ENCODE measurements around the gene TNS1. TPM values are rescaled to one million over a fixed set of nuclear protein-coding genes. Genes with fewer than 3 reads are reported as not detected.
A peak's percentile ranks its signal among the peaks of the same experiment; 100 is the strongest.

TNS1 gene
- total RNA-seq, 1 donor from 2014 or later, result 219 TPM

GRCh38 chr2:217856871-217857270 lies 145.9 kb downstream of the TNS1 start:
- Histone ChIP-seq H3K27me3 (ENCODE audit: insufficient read depth, low read length) (no peaks in the 10 kb centered on the region), H4K20me1 (ENCODE audit: insufficient read depth, low read length) (peaks cover 95% of the 10 kb centered on the region), H3K4me1 (ENCODE audit: insufficient read depth, low read length) (peaks cover 31% of the 10 kb centered on the region), H3K9me3 (ENCODE audit: insufficient read depth, low read depth, low read length) (no peaks in the 10 kb centered on the region), H3K79me2 (ENCODE audit: insufficient read depth, low read length) (peaks cover 34% of the 10 kb centered on the region), H3K27ac (ENCODE audit: low read depth, low read length) (no peak overlapping the region), H3K36me3 (ENCODE audit: insufficient read depth, low read length) (peaks cover 27% of the 10 kb centered on the region), H3K4me2 (ENCODE audit: low read length) (no peak overlapping the region), H3K4me3 (ENCODE audit: insufficient read depth, low read depth, low read length) (no peak overlapping the region), H2AFZ (ENCODE audit: low read depth, low read length) (no peak overlapping the region), H3K9ac (ENCODE audit: low read length) (no peak overlapping the region)
- Mint-ChIP-seq H3K27me3 (ENCODE audit: low read depth, unreplicated experiment) (peaks cover 3% of the 10 kb centered on the region), H3K4me1 (ENCODE audit: low read depth, unreplicated experiment) (peaks cover 52% of the 10 kb centered on the region), H3K9me3 (ENCODE audit: unreplicated experiment) (no peaks in the 10 kb centered on the region), H3K4me3 (ENCODE audit: unreplicated experiment) (no peak overlapping the region), H3K27ac (ENCODE audit: unreplicated experiment) (no peak overlapping the region), H3K36me3 (ENCODE audit: low read depth, unreplicated experiment) (peaks cover 35% of the 10 kb centered on the region)
- FAIRE-seq (no peak), DNase-seq (ENCODE audit: low read depth) (no peak)
- no peak for TF ChIP-seq EZH2 (IDR thresholded peaks at IDR 0.05; ENCODE audit: insufficient read depth, low read length)
- TF ChIP-seq CTCF (IDR thresholded peaks at IDR 0.05; ENCODE audit: insufficient read depth, low read depth, low read length), result no peak

DNA sequence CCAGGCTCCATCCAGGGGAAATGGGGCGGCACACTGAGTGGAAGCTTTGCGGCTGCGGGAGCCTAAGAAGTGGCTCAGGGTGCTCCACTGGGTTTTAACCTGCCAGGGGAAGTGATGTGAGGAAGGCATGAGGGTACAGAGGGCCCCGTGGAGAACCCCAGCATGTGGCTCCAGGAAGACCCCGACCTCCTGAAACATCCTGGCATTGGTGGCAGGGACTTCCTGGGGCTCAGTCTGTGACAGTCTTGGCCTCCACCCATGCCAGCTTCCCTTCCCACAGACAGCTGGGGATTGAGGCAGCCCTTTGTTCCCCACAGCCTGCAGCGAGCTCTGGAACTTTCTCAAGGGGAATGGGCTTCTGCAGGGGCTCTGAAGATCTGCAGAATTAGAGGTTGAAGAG lies 146.6 kb downstream of the TNS1 start:
- no peaks in the 10 kb centered on the region for H3K9me3 Mint-ChIP-seq (ENCODE audit: unreplicated experiment)
- H3K27me3 Mint-ChIP-seq (ENCODE audit: low read depth, unreplicated experiment), result no peaks in the 10 kb centered on the region
- no peak overlapping the region for H3K27ac Mint-ChIP-seq (ENCODE audit: unreplicated experiment)
- Histone ChIP-seq H3K79me2 (ENCODE audit: insufficient read depth, low read length) (peaks cover 32% of the 10 kb centered on the region), H3K4me2 (ENCODE audit: low read length) (no peak overlapping the region), H3K27me3 (ENCODE audit: insufficient read depth, low read length) (no peaks in the 10 kb centered on the region), H3K4me1 (ENCODE audit: insufficient read depth, low read length) (peaks cover 37% of the 10 kb centered on the region), H3K9ac (ENCODE audit: low read length) (no peak overlapping the region), H3K27ac (ENCODE audit: low read depth, low read length) (no peak overlapping the region), H3K4me3 (ENCODE audit: insufficient read depth, low read depth, low read length) (no peak overlapping the region), H3K9me3 (ENCODE audit: insufficient read depth, low read depth, low read length) (no peaks in the 10 kb centered on the region), H3K36me3 (ENCODE audit: insufficient read depth, low read length) (peaks cover 21% of the 10 kb centered on the region), H4K20me1 (ENCODE audit: insufficient read depth, low read length) (peaks cover 93% of the 10 kb centered on the region), H2AFZ (ENCODE audit: low read depth, low read length) (no peak overlapping the region)
- TF ChIP-seq EZH2 (IDR thresholded peaks at IDR 0.05; ENCODE audit: insufficient read depth, low read length), result no peak
- no peak for TF ChIP-seq CTCF (IDR thresholded peaks at IDR 0.05; ENCODE audit: insufficient read depth, low read depth, low read length)
- no peak for DNase-seq (ENCODE audit: low read depth)
- FAIRE-seq, result no peak
- peaks cover 28% of the 10 kb centered on the region for H3K36me3 Mint-ChIP-seq (ENCODE audit: low read depth, unreplicated experiment)
- peaks cover 56% of the 10 kb centered on the region for H3K4me1 Mint-ChIP-seq (ENCODE audit: low read depth, unreplicated experiment)
- H3K4me3 Mint-ChIP-seq (ENCODE audit: unreplicated experiment), result no peak overlapping the region

DNA sequence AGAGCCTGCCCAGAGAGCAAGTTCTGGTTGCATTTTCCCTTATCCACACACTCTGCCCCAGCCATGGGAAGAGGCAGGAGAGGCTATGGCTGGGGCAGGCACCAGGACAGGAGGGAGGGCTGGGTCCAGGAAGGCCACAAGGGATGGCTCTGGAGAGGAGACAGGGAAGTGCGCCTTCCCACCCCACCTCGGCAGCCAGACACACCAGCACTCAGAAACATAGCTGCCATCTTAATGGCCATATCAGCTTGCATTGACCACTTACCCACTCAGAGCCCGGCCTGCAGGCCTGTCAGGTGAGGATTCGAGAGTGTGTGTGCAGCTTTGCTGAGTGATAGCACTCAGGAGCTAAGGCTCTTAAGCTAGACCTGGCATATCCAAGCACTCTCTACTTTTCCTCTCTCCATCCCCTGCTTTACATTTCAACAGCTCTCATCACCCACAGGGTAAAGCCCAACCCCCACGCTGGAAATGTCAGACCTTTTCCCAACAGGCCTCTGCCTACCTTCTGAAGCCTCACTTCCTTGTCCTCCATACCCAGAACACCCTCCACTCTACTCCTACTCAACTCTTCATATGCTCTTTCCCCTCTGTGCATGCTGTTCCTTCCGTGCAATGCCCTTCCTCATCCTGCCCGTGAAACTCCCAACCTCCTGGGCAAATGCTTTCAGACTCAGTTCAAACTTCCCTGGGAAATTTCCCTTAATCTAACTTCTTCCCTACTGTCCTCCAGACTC lies 147.9 kb downstream of the TNS1 start:
- Histone ChIP-seq H3K27ac (ENCODE audit: low read depth, low read length) (no peak overlapping the region), H3K4me1 (ENCODE audit: insufficient read depth, low read length) (peaks cover 50% of the 10 kb centered on the region), H2AFZ (ENCODE audit: low read depth, low read length) (no peak overlapping the region), H3K4me3 (ENCODE audit: insufficient read depth, low read depth, low read length) (no peak overlapping the region), H4K20me1 (ENCODE audit: insufficient read depth, low read length) (peaks cover 94% of the 10 kb centered on the region), H3K9ac (ENCODE audit: low read length) (no peak overlapping the region), H3K4me2 (ENCODE audit: low read length) (no peak overlapping the region), H3K9me3 (ENCODE audit: insufficient read depth, low read depth, low read length) (no peaks in the 10 kb centered on the region), H3K79me2 (ENCODE audit: insufficient read depth, low read length) (peaks cover 40% of the 10 kb centered on the region), H3K36me3 (ENCODE audit: insufficient read depth, low read length) (peaks cover 21% of the 10 kb centered on the region), H3K27me3 (ENCODE audit: insufficient read depth, low read length) (no peaks in the 10 kb centered on the region)
- DNase-seq (ENCODE audit: low read depth) (no peak), FAIRE-seq (no peak)
- Mint-ChIP-seq H3K27ac (ENCODE audit: unreplicated experiment) (peak overlapping the region; percentile 17), H3K9me3 (ENCODE audit: unreplicated experiment) (no peaks in the 10 kb centered on the region), H3K36me3 (ENCODE audit: low read depth, unreplicated experiment) (peaks cover 28% of the 10 kb centered on the region), H3K27me3 (ENCODE audit: low read depth, unreplicated experiment) (no peaks in the 10 kb centered on the region), H3K4me1 (ENCODE audit: low read depth, unreplicated experiment) (peaks cover 69% of the 10 kb centered on the region), H3K4me3 (ENCODE audit: unreplicated experiment) (peak overlapping the region; percentile 1)
- TF ChIP-seq EZH2 (IDR thresholded peaks at IDR 0.05; ENCODE audit: insufficient read depth, low read length) (no peak), CTCF (IDR thresholded peaks at IDR 0.05; ENCODE audit: insufficient read depth, low read depth, low read length) (no peak)
